Esophagus squamous epithelium (tissue), 5 donors: Measurements from ENCODE around the gene ACVR1B. TPM values are rescaled to one million over a fixed set of nuclear protein-coding genes. Genes with fewer than 3 reads are reported as not detected.

ENCODE experiments used
- DNase-seq: peaks from one replicate; lab custom pipeline; 2025; lab: John Stamatoyannopoulos, UW
- H3K27ac ChIP-seq, 4 donors: fragments of 200-600 bp; sonication (generic); one replicate each; pipeline ENCODE4 v1.5.1; 2016 to 2019; ENCODE audit warnings: mild to moderate bottlenecking in 1 of 4
- H3K27me3 ChIP-seq, 4 donors: fragments of 200-600 bp; sonication (generic); 1 replicate in 3 of 4; 2 replicates in 1 of 4; pipeline versions ENCODE4 v1.5.1 to v1.6.0; 2017 to 2021; ENCODE audit warnings: antibody characterized with exemption in 1 of 4
- H3K36me3 ChIP-seq, 3 donors: fragments of 200-600 bp; sonication (generic); one replicate each; pipeline ENCODE4 v1.5.1; 2016 to 2019
- H3K4me1 ChIP-seq, 3 donors: fragments of 200-600 bp; sonication (generic); one replicate each; pipeline ENCODE4 v1.5.1; 2017 to 2019
- H3K4me3 ChIP-seq, 4 donors: fragments of 200-600 bp; sonication (generic); 1 replicate in 3 of 4; 2 replicates in 1 of 4; pipeline ENCODE4 v1.5.1; 2016 to 2019; ENCODE audit warnings: mild to moderate bottlenecking in 2 of 4, moderate library complexity in 1 of 4
- H3K9me3 ChIP-seq, 3 donors: fragments of 200-600 bp; sonication (generic); one replicate each; pipeline ENCODE4 v1.5.1; 2016 to 2019
- CTCF ChIP-seq, 6 experiments: fragments of 450-650 bp in 4 of 6; fragments of 200-600 bp in 2 of 6; sonication (generic) in 2 of 6; IDR thresholded peaks; one replicate each; pipeline ENCODE4 v1.5.1; 2016 to 2019; ENCODE audit warnings: antibody characterized with exemption in 6 of 6, mild to moderate bottlenecking in 4 of 6, moderate library complexity in 4 of 6
- POLR2A ChIP-seq, 4 donors: fragments of 450-650 bp; IDR thresholded peaks; one replicate each; pipeline ENCODE4 v1.6.1; 2017; ENCODE audit warnings: antibody characterized with exemption in 4 of 4, mild to moderate bottlenecking in 4 of 4, moderate library complexity in 3 of 4
- WGBS, 2 donors: methylation state at CpG; one replicate each; pipeline ENCODE4 v1.1.5; 2018; 5-methylcytosine and 5-hydroxymethylcytosine counted together
- intact Hi-C: fragments of 100-400 bp; cut with DNase I; formaldehyde crosslinking; loops from one replicate; pipeline ENCODE4 v1.15.0; 2022
- total RNA-seq, 4 donors: library from RNA; depleted of rRNA; stranded (reverse); fragments of >200 nt; gene quantifications; one replicate each; pipeline ENCODE4 v1.1.0, GENCODE V29; 2016
- donor health status: DM: yes; HTN: yes; CAD: no.

Gene ACVR1B
- total RNA-seq, 4 donors from 2014 or later, result 11.4 to 31.7 (median 16.8) TPM

- DNase-seq, result no peak
- Histone ChIP-seq H3K4me1 (peaks cover 0 to 46% (median 12%) of the 10 kb centered on the region in 3 donors), H3K27ac (peak overlapping the region in 2 of 4 donors; percentile 25 to 29), H3K9me3 (no peaks in the 10 kb centered on the region), H3K4me3 (no peak overlapping the region), H3K36me3 (peaks cover 0 to 25% (median 0%) of the 10 kb centered on the region in 3 donors), H3K27me3 (no peaks in the 10 kb centered on the region)
- TF ChIP-seq POLR2A (IDR thresholded peaks at IDR 0.05) (no peak), CTCF (IDR thresholded peaks at IDR 0.05) (no peak)
- intact Hi-C loops, result no loop called here
- 84 to 85% methylated on average over 5 to 7 of the region's 10 CpGs for WGBS, 2 donors
Observed at GRCh38 chr12:51917041-51917590, 34.4 kb upstream of the ACVR1B start.

DNA sequence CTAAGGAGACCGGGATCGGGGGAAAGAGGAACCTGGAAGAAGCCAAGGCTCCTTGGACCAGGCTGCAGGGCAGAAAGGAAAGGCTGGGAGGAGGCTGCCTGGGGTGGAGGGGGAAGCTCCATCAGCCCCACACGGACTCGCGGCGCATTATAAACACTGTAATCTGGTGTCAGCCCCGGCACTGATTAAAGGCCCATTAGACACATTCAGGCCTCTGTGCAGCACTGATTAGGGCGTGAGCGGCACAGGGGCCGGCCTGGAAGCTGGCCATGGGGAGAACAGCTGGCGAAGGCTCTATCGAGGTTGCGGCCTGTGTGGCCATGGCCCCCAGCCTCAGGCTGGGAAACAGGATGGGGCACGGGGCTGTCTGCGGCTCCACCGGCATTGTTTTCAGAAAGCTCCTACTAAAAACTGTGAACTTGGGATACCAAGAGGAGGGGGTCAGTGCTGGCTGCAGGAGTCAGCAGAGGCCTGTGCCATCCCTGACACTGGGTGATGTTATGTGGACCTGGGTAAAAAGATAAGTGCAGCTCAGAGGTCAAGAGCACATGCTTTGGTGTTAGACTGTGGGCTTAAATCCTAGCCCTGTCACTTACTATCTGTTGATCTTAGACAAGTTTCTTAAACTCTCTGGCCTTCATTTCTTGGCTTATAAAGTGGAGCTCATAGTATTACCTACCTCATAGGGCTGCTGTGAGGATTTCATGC lies 33.6 kb upstream of the ACVR1B start:
- H3K36me3 ChIP-seq, result peaks cover 0 to 25% (median 0%) of the 10 kb centered on the region in 3 donors
- H3K27ac ChIP-seq, result peak overlapping the region in 2 of 4 donors; percentile 25 to 29
- peaks cover 1 to 46% (median 14%) of the 10 kb centered on the region in 3 donors for H3K4me1 ChIP-seq
- DNase-seq, result no peak
- TF ChIP-seq CTCF (IDR thresholded peaks at IDR 0.05) (no peak), POLR2A (IDR thresholded peaks at IDR 0.05) (no peak)
- 75 to 78% methylated on average over 2 to 10 of the region's 16 CpGs for WGBS, 2 donors
- intact Hi-C loops, result no loop called here
- H3K9me3 ChIP-seq, result no peaks in the 10 kb centered on the region
- H3K27me3 ChIP-seq, result no peaks in the 10 kb centered on the region
- no peak overlapping the region for H3K4me3 ChIP-seq

- intact Hi-C loops, result no loop called here
- TF ChIP-seq POLR2A (IDR thresholded peaks at IDR 0.05), result no peak
- TF ChIP-seq CTCF (IDR thresholded peaks at IDR 0.05), result no peak
- no peak for DNase-seq
Observed at GRCh38 chr12:51920046-51920445, 31.5 kb upstream of the ACVR1B start.

DNA sequence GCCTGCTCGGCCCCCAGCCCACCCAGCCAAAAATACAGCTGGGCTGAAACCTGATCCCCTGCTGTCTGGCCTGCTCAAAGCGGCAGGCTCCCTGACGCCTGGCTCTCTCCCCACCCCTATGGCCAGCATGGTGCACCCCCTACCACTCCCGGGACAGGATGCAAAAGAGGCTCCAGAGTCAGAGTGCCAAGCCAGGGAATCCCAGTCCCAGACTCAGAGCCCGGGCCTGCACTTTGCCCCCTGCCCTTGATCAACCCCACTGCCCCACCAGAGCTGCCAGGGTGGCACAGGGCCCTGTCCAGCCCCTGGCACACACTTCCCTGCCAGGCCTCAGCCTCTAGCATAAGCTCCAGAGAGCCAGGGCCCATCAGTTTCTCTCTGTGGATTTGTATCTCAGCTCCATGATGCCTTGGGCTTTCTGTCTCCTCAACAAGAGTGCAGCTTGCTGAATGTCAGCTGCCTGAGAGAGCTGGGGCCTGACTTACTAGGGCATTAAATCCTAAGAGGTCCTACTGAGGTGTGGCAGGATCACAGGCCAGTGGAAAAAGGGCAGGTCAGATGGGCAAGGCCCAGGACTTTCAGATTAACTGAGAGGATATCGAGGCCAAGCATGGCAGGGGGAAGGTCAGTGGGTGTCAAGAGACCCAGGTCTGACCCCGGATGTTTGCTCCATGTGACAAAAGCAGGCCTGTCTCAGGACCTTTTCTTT lies 30.3 kb upstream of the ACVR1B start:
- H3K4me1 ChIP-seq, result peaks cover 10 to 43% (median 18%) of the 10 kb centered on the region in 3 donors
- intact Hi-C loops, result no loop called here
- TF ChIP-seq CTCF (IDR thresholded peaks at IDR 0.05), result no peak
- no peak for TF ChIP-seq POLR2A (IDR thresholded peaks at IDR 0.05)
- peaks cover 0 to 12% (median 0%) of the 10 kb centered on the region in 3 donors for H3K36me3 ChIP-seq
- H3K27ac ChIP-seq, result no peak overlapping the region
- DNase-seq, result no peak
- no peaks in the 10 kb centered on the region for H3K9me3 ChIP-seq
- 73 to 87% methylated on average over 2 to 5 of the region's 7 CpGs for WGBS, 2 donors
- H3K27me3 ChIP-seq, result no peaks in the 10 kb centered on the region
- H3K4me3 ChIP-seq, result no peak overlapping the region

More at GRCh38 chr12:51920046-51920445, 31.5 kb upstream of the ACVR1B start:
- Histone ChIP-seq H3K27me3 (no peaks in the 10 kb centered on the region), H3K4me1 (peaks cover 10 to 49% (median 18%) of the 10 kb centered on the region in 3 donors), H3K36me3 (peaks cover 0 to 23% (median 0%) of the 10 kb centered on the region in 3 donors), H3K9me3 (no peaks in the 10 kb centered on the region), H3K27ac (no peak overlapping the region), H3K4me3 (no peak overlapping the region)
- 79 to 91% methylated on average over 2 of the region's 2 CpGs for WGBS, 2 donors
